Tibial nerve (tissue), 4 donors: ENCODE data around the gene NTRK3. TPM values are rescaled to one million over a fixed set of nuclear protein-coding genes. Genes with fewer than 3 reads are reported as not detected.

Experiments
- DNase-seq, 2 donors: peaks; one replicate each; pipeline ENCODE4 v3.0.0-alpha.2; 2019; ENCODE audit warnings: low spot score in 2 of 2
- H3K27ac ChIP-seq, 4 donors: fragments of 200-600 bp; sonication (generic) in 3 of 4; one replicate each; pipeline ENCODE4 v1.5.1; 2017 to 2019; ENCODE audit warnings: mild to moderate bottlenecking in 1 of 4
- H3K27me3 ChIP-seq, 2 donors: fragments of 200-600 bp; sonication (generic) in 1 of 2; one replicate each; pipeline versions ENCODE4 v1.5.1 to v1.6.0; 2017 to 2019
- H3K36me3 ChIP-seq, 3 donors: fragments of 200-600 bp; sonication (generic); one replicate each; pipeline ENCODE4 v1.5.1; 2018 to 2019
- H3K4me1 ChIP-seq, 4 donors: fragments of 200-600 bp; sonication (generic) in 3 of 4; one replicate each; pipeline ENCODE4 v1.5.1; 2017 to 2019
- H3K4me3 ChIP-seq, 4 donors: fragments of 200-600 bp; sonication (generic) in 3 of 4; one replicate each; pipeline ENCODE4 v1.5.1; 2017 to 2019; ENCODE audit warnings: mild to moderate bottlenecking in 1 of 4, moderate library complexity in 1 of 4
- H3K9me3 ChIP-seq, 4 donors: fragments of 200-600 bp; sonication (generic) in 3 of 4; one replicate each; pipeline ENCODE4 v1.5.1; 2017 to 2019
- EP300 ChIP-seq, 2 donors: sonication (generic); formaldehyde crosslinking; IDR thresholded peaks; one replicate each; pipeline ENCODE4 v1.6.1; 2017; ENCODE audit warnings: antibody characterized with exemption in 2 of 2, mild to moderate bottlenecking in 1 of 2
- POLR2A ChIP-seq, 2 donors: fragments of 450-650 bp; IDR thresholded peaks; one replicate each; pipeline ENCODE4 v1.6.1; 2017; ENCODE audit warnings: antibody characterized with exemption in 2 of 2, mild to moderate bottlenecking in 2 of 2, moderate library complexity in 2 of 2
- WGBS, 2 donors: methylation state at CpG; one replicate each; pipeline ENCODE4 v1.1.5; 2018; 5-methylcytosine and 5-hydroxymethylcytosine counted together
- total RNA-seq, 4 donors: library from RNA; depleted of rRNA; stranded (reverse); fragments of >200 nt; gene quantifications; one replicate each; pipeline ENCODE4 v1.1.0, GENCODE V29; 2016
- TF ChIP-seq, protein P1 (sequence below), 5 experiments: fragments of 200-600 bp in 3 of 5; fragments of 450-650 bp in 2 of 5; sonication (generic) in 3 of 5; IDR thresholded peaks; one replicate each; pipeline ENCODE4 v1.5.1; 2016 to 2019; ENCODE audit warnings: antibody characterized with exemption in 5 of 5, mild to moderate bottlenecking in 3 of 5, moderate library complexity in 2 of 5

Gene NTRK3
- total RNA-seq, 4 donors from 2014 or later: 53.4 to 85.9 (median 83.6) TPM

- no peak overlapping the region for H3K4me3 ChIP-seq
- WGBS, 2 donors: 88% methylated on average over 9 of the region's 9 CpGs
- H3K27ac ChIP-seq: no peak overlapping the region
- TF ChIP-seq EP300 (IDR thresholded peaks at IDR 0.05) (no peak), POLR2A (IDR thresholded peaks at IDR 0.05) (no peak)
- TF ChIP-seq, protein P1, sequence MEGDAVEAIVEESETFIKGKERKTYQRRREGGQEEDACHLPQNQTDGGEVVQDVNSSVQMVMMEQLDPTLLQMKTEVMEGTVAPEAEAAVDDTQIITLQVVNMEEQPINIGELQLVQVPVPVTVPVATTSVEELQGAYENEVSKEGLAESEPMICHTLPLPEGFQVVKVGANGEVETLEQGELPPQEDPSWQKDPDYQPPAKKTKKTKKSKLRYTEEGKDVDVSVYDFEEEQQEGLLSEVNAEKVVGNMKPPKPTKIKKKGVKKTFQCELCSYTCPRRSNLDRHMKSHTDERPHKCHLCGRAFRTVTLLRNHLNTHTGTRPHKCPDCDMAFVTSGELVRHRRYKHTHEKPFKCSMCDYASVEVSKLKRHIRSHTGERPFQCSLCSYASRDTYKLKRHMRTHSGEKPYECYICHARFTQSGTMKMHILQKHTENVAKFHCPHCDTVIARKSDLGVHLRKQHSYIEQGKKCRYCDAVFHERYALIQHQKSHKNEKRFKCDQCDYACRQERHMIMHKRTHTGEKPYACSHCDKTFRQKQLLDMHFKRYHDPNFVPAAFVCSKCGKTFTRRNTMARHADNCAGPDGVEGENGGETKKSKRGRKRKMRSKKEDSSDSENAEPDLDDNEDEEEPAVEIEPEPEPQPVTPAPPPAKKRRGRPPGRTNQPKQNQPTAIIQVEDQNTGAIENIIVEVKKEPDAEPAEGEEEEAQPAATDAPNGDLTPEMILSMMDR (IDR thresholded peaks at IDR 0.05): no peak
- H3K4me1 ChIP-seq: peaks cover 0 to 3% (median 0%) of the 10 kb centered on the region in 4 donors
- DNase-seq: no peak
- H3K36me3 ChIP-seq: peaks cover 0 to 6% (median 0%) of the 10 kb centered on the region in 3 donors
- H3K9me3 ChIP-seq: peaks cover 0 to 6% (median 0%) of the 10 kb centered on the region in 4 donors
- H3K27me3 ChIP-seq: no peaks in the 10 kb centered on the region
Measured at GRCh38 chr15:88233921-88234320, 22.6 kb downstream of the NTRK3 start.

GRCh38 chr15:88232771-88233201 lies 23.8 kb downstream of the NTRK3 start:
- peaks cover 0 to 3% (median 0%) of the 10 kb centered on the region in 4 donors for H3K9me3 ChIP-seq
- WGBS, 2 donors: 75 to 84% methylated on average over 4 of the region's 4 CpGs
- no peaks in the 10 kb centered on the region for H3K4me1 ChIP-seq
- no peak for DNase-seq
- no peak for TF ChIP-seq EP300 (IDR thresholded peaks at IDR 0.05)
- TF ChIP-seq, protein P1 (IDR thresholded peaks at IDR 0.05): no peak
- no peak for TF ChIP-seq POLR2A (IDR thresholded peaks at IDR 0.05)
- no peaks in the 10 kb centered on the region for H3K27me3 ChIP-seq
- H3K27ac ChIP-seq: no peak overlapping the region
- no peak overlapping the region for H3K4me3 ChIP-seq
- H3K36me3 ChIP-seq: peaks cover 0 to 6% (median 0%) of the 10 kb centered on the region in 3 donors

- Histone ChIP-seq H3K36me3 (peaks cover 0 to 6% (median 0%) of the 10 kb centered on the region in 3 donors), H3K4me3 (no peak overlapping the region), H3K9me3 (no peaks in the 10 kb centered on the region), H3K27me3 (no peaks in the 10 kb centered on the region), H3K4me1 (no peaks in the 10 kb centered on the region), H3K27ac (no peak overlapping the region)
- TF ChIP-seq, protein P1 (IDR thresholded peaks at IDR 0.05): no peak
- TF ChIP-seq EP300 (IDR thresholded peaks at IDR 0.05) (no peak), POLR2A (IDR thresholded peaks at IDR 0.05) (no peak)
- WGBS, 2 donors: 92 to 94% methylated on average over 6 of the region's 6 CpGs
- DNase-seq: no peak
Measured at GRCh38 chr15:88231909-88232644, 24.5 kb downstream of the NTRK3 start.

- TF ChIP-seq, protein P1 (IDR thresholded peaks at IDR 0.05): no peak
- TF ChIP-seq POLR2A (IDR thresholded peaks at IDR 0.05) (no peak), EP300 (IDR thresholded peaks at IDR 0.05) (no peak)
- H3K9me3 ChIP-seq: no peaks in the 10 kb centered on the region
- peaks cover 0 to 6% (median 0%) of the 10 kb centered on the region in 3 donors for H3K36me3 ChIP-seq
- no peaks in the 10 kb centered on the region for H3K27me3 ChIP-seq
- H3K27ac ChIP-seq: no peak overlapping the region
- no peaks in the 10 kb centered on the region for H3K4me1 ChIP-seq
- DNase-seq: no peak
- WGBS, 2 donors: 21 to 45% methylated on average over 2 of the region's 2 CpGs
- H3K4me3 ChIP-seq: no peak overlapping the region
Measured at GRCh38 chr15:88230823-88231222, 25.7 kb downstream of the NTRK3 start.

DNA sequence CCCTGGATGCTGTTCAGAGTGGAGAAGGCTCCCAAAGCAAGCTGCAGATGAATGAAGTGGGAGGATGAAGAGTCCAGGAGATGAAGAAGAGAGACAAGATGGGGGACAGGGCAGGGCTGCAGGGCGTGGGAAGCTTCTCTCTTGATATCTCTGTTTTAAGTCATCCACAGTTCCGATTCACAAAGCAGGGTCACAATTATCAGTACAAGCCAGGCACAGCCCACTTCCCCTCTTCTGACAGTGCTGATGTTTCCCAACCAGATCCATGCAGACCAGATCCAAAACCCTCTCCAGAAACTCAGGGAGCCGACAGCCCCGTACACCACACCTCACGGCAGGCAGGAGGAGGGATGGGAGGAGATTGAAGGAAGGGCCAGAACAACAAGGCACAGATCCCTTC lies 31.1 kb downstream of the NTRK3 start:
- peaks cover 0 to 6% (median 0%) of the 10 kb centered on the region in 3 donors for H3K36me3 ChIP-seq
- H3K27ac ChIP-seq: no peak overlapping the region
- H3K9me3 ChIP-seq: no peaks in the 10 kb centered on the region
- WGBS, 2 donors: 76 to 82% methylated on average over 5 of the region's 5 CpGs
- H3K27me3 ChIP-seq: no peaks in the 10 kb centered on the region
- H3K4me3 ChIP-seq: no peak overlapping the region
- H3K4me1 ChIP-seq: peaks cover 0 to 13% (median 0%) of the 10 kb centered on the region in 4 donors
- DNase-seq: no peak
- no peak for TF ChIP-seq EP300 (IDR thresholded peaks at IDR 0.05)
- no peak for TF ChIP-seq POLR2A (IDR thresholded peaks at IDR 0.05)
- TF ChIP-seq, protein P1 (IDR thresholded peaks at IDR 0.05): no peak
